ENCODE measurements around the gene CLEC10A.
"Not testable (repeated sequence)": the region's sequence is repeated elsewhere in the genome, so short reads cannot be mapped to it uniquely, and the experiment has no call there.

Gene CLEC10A

DNA sequence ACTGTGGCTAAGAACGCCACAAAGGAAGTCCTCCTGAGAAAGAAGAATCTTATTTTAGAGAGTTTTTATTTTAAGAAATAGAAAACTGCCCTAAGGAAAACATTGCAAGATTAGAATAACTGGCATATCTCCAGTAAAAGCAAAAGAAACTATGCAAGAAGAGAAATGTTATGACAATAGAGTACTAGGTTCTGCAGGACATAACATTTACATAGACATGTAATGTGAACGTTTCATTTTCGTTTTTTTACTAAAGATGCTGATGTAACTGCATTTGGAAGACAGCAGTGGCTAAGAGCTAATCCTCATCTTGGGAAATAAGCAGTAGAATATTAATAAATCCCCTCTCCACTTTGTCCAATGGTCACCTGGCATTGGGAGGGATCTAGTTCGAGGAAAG is 42.3 kb upstream of the CLEC10A start:
- Histone ChIP-seq H3K36me3 (ENCODE audit: insufficient read depth, insufficient read length, low read length) (no peaks in the 10 kb centered on the region), H3K27me3 (ENCODE audit: insufficient read depth, insufficient read length) (no peaks in the 10 kb centered on the region), H3K9ac (ENCODE audit: insufficient read length, low read depth) (no peak overlapping the region), H3K4me3 (ENCODE audit: insufficient read length, low read depth) (no peak overlapping the region), H3K4me1 (ENCODE audit: insufficient read depth, insufficient read length) (no peaks in the 10 kb centered on the region), H3K9me3 (ENCODE audit: insufficient read depth, low read length) (no peaks in the 10 kb centered on the region)
- TF ChIP-seq YY1 (IDR thresholded peaks at IDR 0.05; ENCODE audit: insufficient read depth, insufficient read length): no peak
- TF ChIP-seq SUZ12 (IDR thresholded peaks at IDR 0.05; ENCODE audit: extremely low read depth, insufficient read depth, insufficient read length): no peak
- TF ChIP-seq ZNF274 (IDR thresholded peaks at IDR 0.05; ENCODE audit: low read depth, low read length): no peak
- DNase-seq (ENCODE audit: low read depth, low spot score): no peak

DNA sequence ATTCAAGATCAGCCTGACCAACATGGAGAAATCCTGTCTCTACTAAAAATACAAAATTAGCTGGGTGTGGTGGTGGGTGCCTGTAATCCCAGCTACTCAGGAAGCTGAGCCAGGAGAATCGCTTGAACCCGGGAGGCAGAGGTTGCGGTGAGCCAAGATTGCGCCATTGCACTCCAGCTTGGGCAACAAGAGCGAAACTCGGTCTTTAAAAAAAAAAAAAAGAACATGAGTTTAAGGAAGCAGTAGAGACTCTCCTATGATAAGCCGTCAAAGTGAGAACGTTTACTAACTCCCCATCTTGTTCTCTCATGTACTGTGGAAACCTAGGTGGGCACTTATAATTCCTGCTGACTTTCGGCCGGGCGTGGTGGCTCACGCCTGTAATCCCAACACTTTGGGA is 40.6 kb upstream of the CLEC10A start:
- not testable (repeated sequence) for H3K36me3 ChIP-seq (ENCODE audit: insufficient read depth, insufficient read length, low read length); H3K9ac ChIP-seq (ENCODE audit: insufficient read length, low read depth); H3K4me1 ChIP-seq (ENCODE audit: insufficient read depth, insufficient read length); H3K27me3 ChIP-seq (ENCODE audit: insufficient read depth, insufficient read length); H3K4me3 ChIP-seq (ENCODE audit: insufficient read length, low read depth); H3K9me3 ChIP-seq (ENCODE audit: insufficient read depth, low read length); DNase-seq (ENCODE audit: low read depth, low spot score)

DNA sequence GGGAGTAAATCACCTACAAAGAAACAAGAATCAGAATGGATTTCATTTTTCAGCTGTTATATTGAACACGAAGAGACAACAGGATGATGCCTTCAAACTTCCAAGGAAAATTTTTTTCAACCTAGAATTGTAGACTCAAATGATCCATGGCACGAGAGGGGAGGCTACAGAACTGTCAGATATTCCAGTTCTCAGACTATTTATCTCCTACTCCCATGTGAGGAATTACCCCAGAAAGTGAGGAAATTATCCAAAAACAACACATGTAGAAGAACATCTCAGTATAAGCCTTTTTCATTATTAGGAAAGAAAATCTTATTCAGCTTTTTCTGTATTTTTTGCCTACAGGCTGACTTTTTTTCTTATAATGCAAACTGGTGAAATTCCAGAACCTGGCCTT is 40.1 kb upstream of the CLEC10A start:
- H3K9ac ChIP-seq (ENCODE audit: insufficient read length, low read depth): no peak overlapping the region
- no peaks in the 10 kb centered on the region for H3K4me1 ChIP-seq (ENCODE audit: insufficient read depth, insufficient read length)
- no peak for DNase-seq (ENCODE audit: low read depth, low spot score)
- no peaks in the 10 kb centered on the region for H3K36me3 ChIP-seq (ENCODE audit: insufficient read depth, insufficient read length, low read length)
- no peak overlapping the region for H3K4me3 ChIP-seq (ENCODE audit: insufficient read length, low read depth)
- TF ChIP-seq YY1 (IDR thresholded peaks at IDR 0.05; ENCODE audit: insufficient read depth, insufficient read length): no peak
- TF ChIP-seq SUZ12 (IDR thresholded peaks at IDR 0.05; ENCODE audit: extremely low read depth, insufficient read depth, insufficient read length): no peak
- no peak for TF ChIP-seq ZNF274 (IDR thresholded peaks at IDR 0.05; ENCODE audit: low read depth, low read length)
- H3K9me3 ChIP-seq (ENCODE audit: insufficient read depth, low read length): no peaks in the 10 kb centered on the region
- no peaks in the 10 kb centered on the region for H3K27me3 ChIP-seq (ENCODE audit: insufficient read depth, insufficient read length)

DNA sequence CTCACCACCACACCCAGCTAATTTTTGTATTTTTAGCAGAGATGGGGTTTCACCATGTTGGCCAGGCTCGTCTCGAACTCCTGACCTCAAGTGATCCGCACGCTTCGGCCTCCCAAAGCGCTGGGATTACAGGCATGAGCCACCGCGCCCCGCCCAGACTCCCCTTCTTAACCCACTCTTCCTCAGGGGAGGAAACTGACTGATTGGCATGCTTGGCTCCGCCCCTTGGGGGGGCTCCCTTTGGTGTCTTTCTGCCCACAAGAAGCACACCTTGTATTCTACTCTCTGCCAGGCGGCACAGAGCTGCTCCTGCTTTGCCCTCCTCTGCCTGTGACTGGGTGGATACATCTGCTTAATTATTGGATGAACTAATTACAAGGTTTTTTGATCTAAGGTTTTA is 39.3 kb upstream of the CLEC10A start:
- TF ChIP-seq ZNF274 (IDR thresholded peaks at IDR 0.05; ENCODE audit: low read depth, low read length) (no peak), YY1 (IDR thresholded peaks at IDR 0.05; ENCODE audit: insufficient read depth, insufficient read length) (no peak), SUZ12 (IDR thresholded peaks at IDR 0.05; ENCODE audit: extremely low read depth, insufficient read depth, insufficient read length) (no peak)
- no peaks in the 10 kb centered on the region for H3K9me3 ChIP-seq (ENCODE audit: insufficient read depth, low read length)
- H3K4me1 ChIP-seq (ENCODE audit: insufficient read depth, insufficient read length): peaks cover 3% of the 10 kb centered on the region
- no peak overlapping the region for H3K9ac ChIP-seq (ENCODE audit: insufficient read length, low read depth)
- no peaks in the 10 kb centered on the region for H3K36me3 ChIP-seq (ENCODE audit: insufficient read depth, insufficient read length, low read length)
- H3K27me3 ChIP-seq (ENCODE audit: insufficient read depth, insufficient read length): no peaks in the 10 kb centered on the region
- H3K4me3 ChIP-seq (ENCODE audit: insufficient read length, low read depth): no peak overlapping the region
- DNase-seq (ENCODE audit: low read depth, low spot score): no peak

- TF ChIP-seq ZNF274 (IDR thresholded peaks at IDR 0.05; ENCODE audit: low read depth, low read length) (no peak), YY1 (IDR thresholded peaks at IDR 0.05; ENCODE audit: insufficient read depth, insufficient read length) (no peak), SUZ12 (IDR thresholded peaks at IDR 0.05; ENCODE audit: extremely low read depth, insufficient read depth, insufficient read length) (no peak)
- Histone ChIP-seq H3K27me3 (ENCODE audit: insufficient read depth, insufficient read length) (no peaks in the 10 kb centered on the region), H3K4me1 (ENCODE audit: insufficient read depth, insufficient read length) (peaks cover 3% of the 10 kb centered on the region), H3K4me3 (ENCODE audit: insufficient read length, low read depth) (no peak overlapping the region), H3K9ac (ENCODE audit: insufficient read length, low read depth) (peak overlapping the region; percentile 32), H3K36me3 (ENCODE audit: insufficient read depth, insufficient read length, low read length) (no peaks in the 10 kb centered on the region), H3K9me3 (ENCODE audit: insufficient read depth, low read length) (no peaks in the 10 kb centered on the region)
- DNase-seq (ENCODE audit: low read depth, low spot score): no peak
Measured at GRCh38 chr17:7114875-7115614, 35.0 kb upstream of the CLEC10A start.

DNA sequence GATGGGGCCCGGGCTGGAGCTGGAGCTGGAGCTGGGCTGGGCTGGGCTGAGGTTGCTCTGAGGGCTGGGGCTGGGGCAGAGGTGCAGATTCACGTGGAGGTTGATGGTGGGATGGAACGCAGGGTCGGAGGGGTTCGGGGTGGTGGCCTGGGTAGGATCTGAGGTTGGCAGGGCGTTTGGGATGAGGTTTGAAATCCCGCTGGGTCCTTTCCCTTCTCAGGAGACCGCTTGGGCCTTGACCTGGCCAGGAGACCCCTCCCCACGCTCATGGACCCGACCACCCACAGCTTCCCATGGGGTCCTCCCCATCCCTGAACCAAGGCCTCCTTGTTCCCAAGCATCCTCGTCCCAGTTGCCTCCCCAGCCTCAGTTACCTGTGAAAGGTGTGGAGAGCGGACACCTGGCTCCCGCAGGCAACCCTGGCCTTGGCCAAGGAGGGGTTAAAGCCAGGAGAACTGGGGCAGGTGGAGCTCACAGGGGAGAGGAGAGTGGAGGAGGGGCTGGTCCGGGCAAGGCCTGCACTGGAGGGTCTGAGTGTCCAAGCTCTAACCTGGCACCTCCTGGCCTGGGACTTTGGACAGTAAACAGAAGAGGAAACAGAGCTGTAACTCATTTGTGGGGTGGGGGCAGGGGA is 34.3 kb upstream of the CLEC10A start, which contains the start of gene ASGR2:
Gene ASGR2, minus strand, starts transcription at position 582 of the 634 bp plus-strand sequence. CDS start 582 bp downstream, outside the sequence.
- Histone ChIP-seq H3K27me3 (ENCODE audit: insufficient read depth, insufficient read length) (no peaks in the 10 kb centered on the region), H3K4me3 (ENCODE audit: insufficient read length, low read depth) (no peak within 1 kb of the TSS), H3K9ac (ENCODE audit: insufficient read length, low read depth) (peak within 1 kb of the TSS; percentile 32), H3K36me3 (ENCODE audit: insufficient read depth, insufficient read length, low read length) (no peaks in the 10 kb centered on the region), H3K9me3 (ENCODE audit: insufficient read depth, low read length) (no peaks in the 10 kb centered on the region), H3K4me1 (ENCODE audit: insufficient read depth, insufficient read length) (peaks cover 5% of the 10 kb centered on the region)
- no peak for DNase-seq (ENCODE audit: low read depth, low spot score)
- TF ChIP-seq YY1 (IDR thresholded peaks at IDR 0.05; ENCODE audit: insufficient read depth, insufficient read length): no peak
- no peak for TF ChIP-seq SUZ12 (IDR thresholded peaks at IDR 0.05; ENCODE audit: extremely low read depth, insufficient read depth, insufficient read length)
- no peak for TF ChIP-seq ZNF274 (IDR thresholded peaks at IDR 0.05; ENCODE audit: low read depth, low read length)

DNA sequence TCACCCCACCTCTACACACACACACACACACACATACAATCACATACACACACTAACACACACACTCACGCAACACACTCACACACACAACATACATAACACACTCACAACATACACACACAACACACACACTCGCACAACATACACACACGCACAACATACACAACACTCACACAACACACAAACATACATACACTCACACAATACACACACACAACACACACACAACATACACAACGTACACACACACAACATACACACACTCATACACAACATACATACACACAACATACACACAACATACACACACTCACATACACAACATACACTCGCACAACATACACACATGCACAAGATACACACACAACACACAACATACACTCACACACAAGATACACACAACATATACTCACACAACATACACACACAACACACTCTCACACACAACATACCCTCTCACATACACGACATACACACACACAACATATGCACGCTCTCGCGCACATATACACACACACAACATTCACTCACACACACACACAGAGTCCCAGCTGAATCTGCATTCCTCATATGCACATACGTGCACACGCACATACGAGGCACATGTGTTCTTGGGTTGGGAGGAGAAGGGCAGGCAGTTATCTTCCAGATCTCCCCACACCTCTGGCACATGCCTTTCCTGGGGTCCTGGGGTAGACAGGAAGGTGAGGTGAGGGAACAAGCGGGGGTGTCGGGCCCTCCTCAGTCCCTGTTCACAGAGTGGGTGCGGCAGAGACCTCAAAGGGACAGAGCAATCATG is 33.4 kb upstream of the CLEC10A start:
- Histone ChIP-seq H3K27me3 (ENCODE audit: insufficient read depth, insufficient read length) (no peaks in the 10 kb centered on the region), H3K9me3 (ENCODE audit: insufficient read depth, low read length) (no peaks in the 10 kb centered on the region)

More for the DNA sequence above, 33.4 kb upstream of the CLEC10A start:
- TF ChIP-seq YY1 (IDR thresholded peaks at IDR 0.05; ENCODE audit: insufficient read depth, insufficient read length): no peak
- no peak for TF ChIP-seq ZNF274 (IDR thresholded peaks at IDR 0.05; ENCODE audit: low read depth, low read length)
- TF ChIP-seq SUZ12 (IDR thresholded peaks at IDR 0.05; ENCODE audit: extremely low read depth, insufficient read depth, insufficient read length): no peak
- Histone ChIP-seq H3K9ac (ENCODE audit: insufficient read length, low read depth) (no peak overlapping the region), H3K4me1 (ENCODE audit: insufficient read depth, insufficient read length) (peaks cover 5% of the 10 kb centered on the region), H3K4me3 (ENCODE audit: insufficient read length, low read depth) (no peak overlapping the region), H3K36me3 (ENCODE audit: insufficient read depth, insufficient read length, low read length) (no peaks in the 10 kb centered on the region)
- no peak for DNase-seq (ENCODE audit: low read depth, low spot score)

Measured in NT2/D1 (cell line).